ENCODE measurements around the gene BACH1. TPM values are rescaled to one million over a fixed set of nuclear protein-coding genes. Genes with fewer than 3 reads are reported as not detected.

BACH1 gene
- total and polyA plus RNA-seq, 2 donors (not counting 3 experiments of a cell fraction or from before 2014, with no cell fraction given), result 7.2 to 28.8 TPM

DNA sequence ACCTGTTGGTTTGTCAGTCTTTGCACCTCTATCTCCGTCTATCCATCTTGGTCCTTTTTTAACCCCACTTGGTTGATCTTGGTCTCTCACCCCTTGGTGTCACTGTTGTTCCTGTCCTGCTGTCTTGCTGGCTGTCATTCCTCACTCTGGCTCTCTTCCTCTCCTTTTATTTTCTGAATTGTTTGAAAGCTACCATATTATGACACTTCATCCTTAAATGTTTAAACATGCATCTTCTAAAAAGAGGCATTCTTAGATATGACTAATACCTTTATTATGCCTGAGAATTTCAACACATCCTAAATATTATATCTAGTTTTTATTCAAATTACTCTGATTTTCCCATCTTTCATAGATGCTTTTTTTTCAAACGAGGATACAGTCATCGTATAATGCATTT lies 37.0 kb downstream of the BACH1 start:
- Histone ChIP-seq H3K9ac (replicated peaks; ENCODE audit: extremely low read depth, insufficient read depth, low read length) (no peak overlapping the region), H2AFZ (ENCODE audit: low read depth, low read length) (no peak overlapping the region), H3K4me1 (ENCODE audit: control insufficient read depth, extremely low read depth, insufficient read depth, low read length) (peaks cover 11% of the 10 kb centered on the region), H3K27ac (ENCODE audit: insufficient read depth, low read depth, low read length) (no peak overlapping the region), H3K9me3 (replicated peaks; ENCODE audit: control insufficient read depth, insufficient read depth, low read length) (no peaks in the 10 kb centered on the region), H3K27me3 (ENCODE audit: control insufficient read depth in 2 of 2, insufficient read depth in 2 of 2, low read length in 2 of 2) (no peaks in the 10 kb centered on the region), H3K79me2 (ENCODE audit: control insufficient read depth, insufficient read depth, low read length) (peaks cover 35% of the 10 kb centered on the region), H3K4me3 (replicated peaks in 1 of 3; ENCODE audit: insufficient read depth in 1 of 3, low read depth in 1 of 3, low read length in 3 of 3) (no peak overlapping the region), H3K36me3 (ENCODE audit: control insufficient read depth in 2 of 2, extremely low read depth in 1 of 2, insufficient read depth in 2 of 2, low read length in 2 of 2) (no peaks in the 10 kb centered on the region), H4K20me1 (replicated peaks; ENCODE audit: control insufficient read depth, extremely low read depth, insufficient read depth, low read length) (no peaks in the 10 kb centered on the region), H3K9me1 (replicated peaks; ENCODE audit: control insufficient read depth, extremely low read depth, insufficient read depth, low read length) (no peaks in the 10 kb centered on the region), H3K4me2 (ENCODE audit: insufficient read depth, low read length) (no peak overlapping the region)
- dilution Hi-C loops (cut with MboI; ENCODE audit: extremely low pct_ligation_motif_present, low sequenced_read_pairs) (no loop called here), intact Hi-C loops (cut with micrococcal nuclease) (loop anchor here (2.0 kb wide), 1 partner anchor 15 kb away; no protein-coding TSS in a partner anchor)
- BruUV-seq (replicated peaks), result no TSS peak
- TF ChIP-seq GATA2 (IDR thresholded peaks at IDR 0.05; ENCODE audit: insufficient read depth, insufficient read length, low read depth, low read length), result no peak
- TF ChIP-seq POLR2A (IDR thresholded peaks at IDR 0.05; ENCODE audit: low read depth, low read length), result no peak
- TF ChIP-seq, protein P1, sequence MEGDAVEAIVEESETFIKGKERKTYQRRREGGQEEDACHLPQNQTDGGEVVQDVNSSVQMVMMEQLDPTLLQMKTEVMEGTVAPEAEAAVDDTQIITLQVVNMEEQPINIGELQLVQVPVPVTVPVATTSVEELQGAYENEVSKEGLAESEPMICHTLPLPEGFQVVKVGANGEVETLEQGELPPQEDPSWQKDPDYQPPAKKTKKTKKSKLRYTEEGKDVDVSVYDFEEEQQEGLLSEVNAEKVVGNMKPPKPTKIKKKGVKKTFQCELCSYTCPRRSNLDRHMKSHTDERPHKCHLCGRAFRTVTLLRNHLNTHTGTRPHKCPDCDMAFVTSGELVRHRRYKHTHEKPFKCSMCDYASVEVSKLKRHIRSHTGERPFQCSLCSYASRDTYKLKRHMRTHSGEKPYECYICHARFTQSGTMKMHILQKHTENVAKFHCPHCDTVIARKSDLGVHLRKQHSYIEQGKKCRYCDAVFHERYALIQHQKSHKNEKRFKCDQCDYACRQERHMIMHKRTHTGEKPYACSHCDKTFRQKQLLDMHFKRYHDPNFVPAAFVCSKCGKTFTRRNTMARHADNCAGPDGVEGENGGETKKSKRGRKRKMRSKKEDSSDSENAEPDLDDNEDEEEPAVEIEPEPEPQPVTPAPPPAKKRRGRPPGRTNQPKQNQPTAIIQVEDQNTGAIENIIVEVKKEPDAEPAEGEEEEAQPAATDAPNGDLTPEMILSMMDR (IDR thresholded peaks at IDR 0.05; ENCODE audit: extremely low read depth in 1 of 2, insufficient read depth in 1 of 2, low read depth in 1 of 2, low read length in 2 of 2), result no peak
- no peak for TF ChIP-seq POLR2AphosphoS5 (IDR thresholded peaks at IDR 0.05; ENCODE audit: insufficient read depth, low read depth, low read length)
- TF ChIP-seq JUN (IDR thresholded peaks at IDR 0.05; ENCODE audit: borderline replicate concordance, insufficient read depth, insufficient read length, low read depth), result no peak
- TF ChIP-seq MAX (IDR thresholded peaks at IDR 0.05; ENCODE audit: insufficient read depth, insufficient read length), result no peak
- TF ChIP-seq MYC (IDR thresholded peaks at IDR 0.05; ENCODE audit: low read depth, low read length), result no peak
- no peak for TF ChIP-seq FOS (IDR thresholded peaks at IDR 0.05; ENCODE audit: borderline replicate concordance, insufficient read depth, low read length)
- TF ChIP-seq EZH2 (IDR thresholded peaks at IDR 0.05; ENCODE audit: borderline replicate concordance, low read depth, low read length, severe bottlenecking), result no peak
- FAIRE-seq (no peak), DNase-seq (ENCODE audit: low read depth, low spot score) (no peak)
- POLR2A ChIA-PET, result no interaction called here
- CTCF ChIA-PET, result interaction anchor here (0.7 to 1.0 kb wide), 3 partner anchors 13 to 172 kb away, joined by 3 to 4 read pairs (median 3); no protein-coding TSS in a partner anchor

All from endothelial cell of umbilical vein (primary cell).